ENCODE measurements around the gene C9orf50.
"Not testable (repeated sequence)": the region's sequence is repeated elsewhere in the genome, so short reads cannot be mapped to it uniquely, and the experiment has no call there.

Gene C9orf50

DNA sequence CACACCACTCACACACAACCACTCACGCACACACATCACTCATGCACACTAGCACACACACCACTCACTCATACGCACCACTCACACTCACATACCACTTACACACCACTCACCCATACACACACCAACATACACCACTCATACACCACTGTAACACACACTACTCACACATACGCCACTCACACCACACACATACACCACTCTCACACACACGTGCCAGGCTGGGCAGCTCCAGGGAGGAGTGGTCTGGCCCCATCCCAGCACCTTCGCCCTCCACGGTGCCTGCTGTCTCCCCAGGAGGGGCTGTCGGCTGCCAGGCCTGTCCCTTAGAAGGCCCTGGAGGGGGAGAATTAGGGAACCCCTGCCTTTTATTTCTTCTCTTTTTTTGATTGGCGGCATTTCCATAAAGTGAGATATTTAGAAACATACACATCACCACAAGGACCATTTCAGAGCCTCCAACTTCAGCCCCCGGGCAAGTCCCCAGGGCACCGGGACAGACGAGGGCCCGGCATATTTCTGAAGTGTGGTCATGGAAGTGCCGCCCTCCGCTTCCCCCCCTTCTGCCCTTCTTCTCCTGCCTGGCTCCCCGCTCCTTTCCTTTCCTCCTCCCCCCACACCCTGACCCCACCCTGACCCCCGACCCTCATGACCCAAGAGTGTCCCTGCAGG, 27.3 kb upstream of the C9orf50 start:
- no peak for DNase-seq (ENCODE audit: low read depth in 2 of 2)

DNA sequence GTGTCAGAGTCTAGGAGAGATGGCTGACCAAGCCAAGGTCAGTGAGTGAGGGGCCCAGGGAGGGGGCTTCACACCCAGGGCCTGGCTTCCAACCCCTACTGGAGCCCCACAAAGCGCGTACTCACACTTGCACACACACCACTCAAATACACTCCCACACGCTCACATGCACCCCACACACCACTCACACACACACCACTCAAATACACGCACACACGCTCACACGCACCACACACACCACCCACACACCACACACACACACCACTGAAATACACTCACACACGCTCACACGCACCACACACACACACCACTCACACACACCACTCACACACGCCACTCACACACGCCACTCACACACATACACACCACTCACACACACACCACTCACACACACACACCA, 26.7 kb upstream of the C9orf50 start:
- no peak for DNase-seq (ENCODE audit: low read depth in 2 of 2)

GRCh38 chr9:129646654-129647053, 25.8 kb upstream of the C9orf50 start:
- DNase-seq (ENCODE audit: low read depth in 2 of 2), result no peak

- no peak for DNase-seq (ENCODE audit: low read depth in 2 of 2)
Observed at GRCh38 chr9:129646252-129646651, 25.4 kb upstream of the C9orf50 start.

DNA sequence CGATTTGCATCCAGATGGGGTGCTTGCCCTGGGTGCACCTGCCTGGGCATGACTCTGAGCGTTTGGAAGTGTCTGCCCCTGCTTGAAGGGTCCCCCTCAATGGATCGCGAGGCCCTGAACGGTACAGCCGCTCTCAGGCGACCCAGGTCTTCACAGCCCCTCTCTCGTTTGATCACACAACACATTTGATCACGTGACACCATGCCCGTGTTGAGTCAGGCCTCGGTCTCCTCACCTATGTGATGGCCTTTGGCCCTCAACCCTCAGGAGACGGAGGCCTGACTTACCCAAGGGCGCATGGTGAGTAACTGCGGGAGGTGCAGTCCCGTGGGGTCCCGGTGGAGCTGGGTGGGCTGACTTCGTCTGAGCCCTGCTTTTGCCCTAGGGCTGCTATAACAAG, 24.0 kb upstream of the C9orf50 start:
- DNase-seq (ENCODE audit: low read depth in 2 of 2), result no peak

DNA sequence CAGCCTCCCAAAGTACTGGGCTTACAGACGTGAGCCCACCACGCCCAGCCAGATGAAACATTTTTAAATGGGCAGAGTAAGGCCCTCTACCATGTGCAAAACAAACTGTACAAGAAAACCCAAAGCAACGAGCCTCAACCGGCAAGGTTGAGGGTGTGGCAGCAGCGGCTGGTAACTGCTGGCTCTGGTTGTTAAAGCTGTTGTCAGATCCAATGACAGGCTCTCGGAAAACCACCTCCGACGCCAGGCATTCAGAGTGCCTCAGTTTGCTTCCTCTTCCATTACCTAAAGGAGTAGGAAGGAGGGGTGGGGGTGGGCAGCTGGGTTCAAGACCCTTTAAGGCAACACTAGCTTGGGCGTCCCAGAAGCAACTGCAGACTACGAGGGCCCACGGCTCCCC, 23.5 kb upstream of the C9orf50 start:
- no peak for DNase-seq (ENCODE audit: low read depth in 2 of 2)

GRCh38 chr9:129643706-129644105, 22.8 kb upstream of the C9orf50 start:
- no peak for DNase-seq (ENCODE audit: low read depth in 2 of 2)

GRCh38 chr9:129641750-129642585, 21.1 kb upstream of the C9orf50 start, which contains the start of gene ASB6:
TSS of gene ASB6 (minus strand) at chr9:129642151. CDS start at chr9:129641999, 152 bp downstream.
- peak; percentile 97 to 99 for DNase-seq (ENCODE audit: low read depth in 2 of 2)

- no peak for DNase-seq (ENCODE audit: low read depth in 2 of 2)
Observed at GRCh38 chr9:129640871-129641749, 20.2 kb upstream of the C9orf50 start.

DNA sequence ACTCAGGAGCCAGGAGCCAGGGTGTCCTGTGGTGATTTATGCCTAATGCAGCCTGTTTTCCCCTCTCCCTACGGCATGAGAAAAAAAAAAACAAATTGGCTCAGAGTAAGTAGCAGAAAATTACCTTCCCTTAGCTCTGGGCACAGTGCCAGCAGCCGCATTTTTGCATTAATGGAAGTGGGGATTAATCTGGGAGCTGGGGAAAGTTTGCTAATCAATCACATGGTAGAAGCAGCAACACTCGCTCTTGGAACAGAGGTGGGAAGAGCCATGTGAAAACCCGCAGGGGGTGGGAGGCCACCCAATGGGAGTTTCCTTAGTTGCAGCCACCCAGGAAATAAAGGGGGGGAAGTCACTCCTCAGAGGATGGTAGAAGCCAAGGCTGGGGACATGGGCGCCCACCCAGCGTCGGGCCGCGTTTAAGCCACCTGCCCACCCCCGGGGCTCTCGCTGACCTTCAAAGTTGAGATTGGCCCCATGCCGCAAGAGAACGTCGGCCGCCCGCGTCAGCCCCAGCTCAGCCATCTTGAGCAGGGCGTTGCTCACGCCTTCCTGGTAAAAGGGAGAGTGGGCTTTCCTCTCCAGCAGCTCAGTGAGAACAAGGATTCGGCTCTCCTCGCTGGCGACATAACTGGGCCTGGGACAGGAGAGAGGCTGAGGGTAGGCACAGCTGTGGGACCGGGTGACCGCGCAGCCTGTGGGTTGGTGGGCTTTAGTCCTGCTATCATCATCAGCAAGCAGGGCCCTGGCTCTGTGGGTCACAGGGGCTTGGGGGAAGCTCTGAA, 19.4 kb upstream of the C9orf50 start:
- no peak for DNase-seq (ENCODE audit: low read depth in 2 of 2)

GRCh38 chr9:129639756-129640085, 18.8 kb upstream of the C9orf50 start:
- no peak for DNase-seq (ENCODE audit: low read depth in 2 of 2)

DNA sequence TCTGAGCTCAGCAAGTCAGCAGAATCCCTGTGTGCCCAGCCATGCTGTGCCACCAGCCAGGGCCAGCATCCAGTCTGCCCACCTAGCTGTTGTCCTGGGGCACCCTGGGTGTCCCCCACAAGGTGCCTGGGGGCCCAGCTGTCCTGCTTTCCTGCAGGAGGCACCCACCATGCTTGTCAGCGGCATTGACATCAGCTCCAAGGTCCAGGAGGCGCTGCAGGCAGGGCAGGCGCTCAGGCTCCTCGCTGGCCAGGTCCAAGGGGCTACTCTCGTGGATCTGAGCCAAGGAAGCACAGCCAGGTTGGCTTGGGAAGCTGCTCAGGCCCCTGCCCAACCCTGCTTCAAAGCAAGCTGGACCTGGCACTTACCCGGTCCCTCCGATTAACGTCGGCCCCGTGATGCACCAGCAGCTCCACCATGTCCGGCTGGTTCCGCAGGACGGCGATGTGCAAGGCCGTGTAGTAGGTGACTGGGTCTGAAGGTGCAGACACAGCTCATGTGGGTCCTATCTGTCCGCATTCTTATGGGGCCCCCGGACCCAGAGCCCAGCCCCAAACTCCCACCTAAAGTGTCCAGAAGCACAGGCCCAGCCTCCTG, 18.2 kb upstream of the C9orf50 start:
- no peak for DNase-seq (ENCODE audit: low read depth in 2 of 2)

GRCh38 chr9:129637673-129638439, 17.0 kb upstream of the C9orf50 start:
- no peak for DNase-seq (ENCODE audit: low read depth in 2 of 2)

GRCh38 chr9:129637102-129637501, 16.2 kb upstream of the C9orf50 start:
- DNase-seq (ENCODE audit: low read depth in 2 of 2), result no peak

GRCh38 chr9:129636343-129636742, 15.4 kb upstream of the C9orf50 start:
- not testable (repeated sequence) for DNase-seq (ENCODE audit: low read depth in 2 of 2)

DNA sequence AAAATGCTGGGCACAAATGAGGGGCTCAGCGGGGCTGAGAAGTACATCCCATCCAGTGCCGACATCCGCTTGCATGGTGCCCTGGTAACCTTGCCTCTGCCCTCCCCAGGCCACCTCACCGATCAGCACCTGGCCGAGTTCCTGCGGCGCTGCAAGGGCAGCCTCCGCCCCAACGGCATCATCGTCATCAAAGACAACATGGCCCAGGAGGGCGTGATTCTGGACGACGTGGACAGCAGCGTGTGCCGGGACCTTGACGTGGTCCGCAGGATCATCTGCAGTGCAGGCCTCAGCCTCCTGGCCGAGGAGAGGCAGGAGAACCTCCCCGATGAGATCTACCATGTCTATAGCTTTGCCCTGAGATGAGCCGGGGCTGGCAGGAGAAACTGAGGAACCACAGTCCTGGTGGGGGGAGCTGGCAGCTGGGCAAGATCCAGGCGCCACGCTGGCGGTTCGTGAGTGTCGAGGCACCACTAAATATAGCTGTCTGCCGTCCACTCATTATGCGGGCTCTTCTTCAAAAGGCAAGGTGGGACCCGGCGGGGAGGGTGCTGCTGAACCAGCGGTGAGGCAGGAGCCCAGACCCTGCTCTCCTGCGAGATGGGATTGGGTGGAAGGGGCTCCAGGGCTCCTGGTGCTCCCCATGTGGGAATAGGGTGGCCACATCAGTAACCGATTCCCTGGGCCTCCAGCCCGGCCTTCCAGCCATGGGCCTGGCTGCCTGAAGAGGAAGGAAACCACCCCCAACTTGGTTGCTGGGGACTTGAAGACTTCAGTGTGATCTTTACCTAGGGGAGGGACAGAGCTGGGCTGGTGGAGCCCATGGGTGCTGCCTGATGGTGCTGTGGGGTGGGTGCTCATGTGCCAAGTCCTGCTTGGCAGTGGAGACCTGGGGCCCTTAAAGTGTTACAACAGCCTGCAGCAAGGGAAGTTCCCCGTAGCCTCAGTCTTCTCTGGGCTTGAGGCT, 14.5 kb upstream of the C9orf50 start:
- no peak for DNase-seq (ENCODE audit: low read depth in 2 of 2)

GRCh38 chr9:129633848-129634247, 12.9 kb upstream of the C9orf50 start:
- no peak for DNase-seq (ENCODE audit: low read depth in 2 of 2)

GRCh38 chr9:129633207-129633606, 12.3 kb upstream of the C9orf50 start:
- DNase-seq (ENCODE audit: low read depth in 2 of 2), result no peak

DNA sequence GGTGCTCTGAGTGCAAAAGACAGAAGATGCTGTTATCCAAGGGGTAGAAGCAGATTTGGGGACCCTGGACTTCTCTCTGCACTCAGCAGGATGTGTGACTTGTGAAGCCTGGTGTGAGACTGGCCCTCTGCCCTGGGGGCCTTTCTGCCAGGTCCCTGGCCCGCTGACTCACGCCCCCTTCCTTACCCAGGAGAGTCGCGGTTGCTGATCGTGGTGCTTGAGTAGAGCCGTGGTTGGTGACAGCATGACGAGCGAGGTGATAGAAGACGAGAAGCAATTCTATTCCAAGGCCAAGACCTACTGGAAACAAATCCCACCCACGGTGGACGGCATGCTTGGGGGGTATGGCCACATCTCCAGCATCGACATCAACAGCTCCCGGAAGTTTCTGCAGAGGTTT, 11.6 kb upstream of the C9orf50 start:
- no peak for DNase-seq (ENCODE audit: low read depth in 2 of 2)

Data from stimulated activated CD4-positive, alpha-beta T cell treated with anti-CD3 and anti-CD28 coated beads, Interleukin-4, amount 100 ng/mL, for 48 hours (primary cell).